Sigmoid colon (tissue), 4 donors: ENCODE results near the gene RAP1B.

Experiments used
- CTCF ChIP-seq, 4 experiments: fragments of 450-650 bp in 3 of 4; fragments of 200-600 bp in 1 of 4; IDR thresholded peaks; one replicate each; pipeline ENCODE4 v1.5.1; 2016 to 2019; ENCODE audit warnings: antibody characterized with exemption in 4 of 4, mild to moderate bottlenecking in 3 of 4, moderate library complexity in 2 of 4
- POLR2AphosphoS5 ChIP-seq, 4 donors: sonication (generic); formaldehyde crosslinking; IDR thresholded peaks; one replicate each; pipeline ENCODE4 v1.6.1; 2017; ENCODE audit warnings: antibody characterized with exemption in 4 of 4

DNA sequence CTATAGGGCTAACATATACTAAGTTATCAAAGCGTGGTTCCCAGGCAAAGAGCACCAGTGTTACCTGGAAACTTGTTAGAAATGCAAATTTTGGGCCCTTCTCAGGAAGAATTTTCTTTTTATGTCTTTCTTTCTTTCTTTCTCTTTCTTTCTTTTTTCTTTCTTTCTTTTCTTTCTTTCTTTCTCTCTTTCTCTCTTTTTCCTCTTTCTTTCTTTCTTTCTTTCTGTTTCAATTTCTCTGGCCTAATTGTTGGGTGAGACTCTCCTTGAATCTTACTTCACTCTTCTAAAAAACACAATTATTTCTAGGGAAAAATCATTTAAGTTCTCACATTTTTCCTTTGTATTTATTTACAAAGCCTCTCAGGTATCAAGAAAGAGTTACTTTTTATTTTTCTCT is 46.5 kb upstream of the RAP1B start:
- no peak for TF ChIP-seq CTCF (IDR thresholded peaks at IDR 0.05)
- no peak for TF ChIP-seq POLR2AphosphoS5 (IDR thresholded peaks at IDR 0.05)
